Kidney (tissue), 14 donors: Measurements from ENCODE around the gene WNT3. TPM values are rescaled to one million over a fixed set of nuclear protein-coding genes. Genes with fewer than 3 reads are reported as not detected.

Experiments used
- DNase-seq, 5 donors: peaks; one replicate each; pipeline ENCODE4 v3.0.0-alpha.2; 2013 to 2020
- FAIRE-seq: peaks from 2 replicates; lab custom pipeline; 2012; peaks lifted over from hg19 to GRCh38; lab: Jason Lieb, UNC
- H3K27ac ChIP-seq, 2 donors: one replicate each; pipeline ENCODE4 v1.7.0; 2013; ENCODE audit warnings: low read depth in 2 of 2, low read length in 2 of 2, inconsistent platforms in 1 of 2
- H3K27me3 ChIP-seq: one replicate; pipeline ENCODE4 v1.7.1; 2013; ENCODE audit warnings: low read length, inconsistent platforms; ENCODE audit not compliant: control insufficient read depth, insufficient read depth
- H3K36me3 ChIP-seq, 3 donors: one replicate each; pipeline versions ENCODE4 v1.7.0 to v1.7.1; 2013; ENCODE audit warnings: low read length in 3 of 3, control low read depth in 1 of 3, inconsistent platforms in 1 of 3; ENCODE audit not compliant: insufficient read depth in 3 of 3, control insufficient read depth in 2 of 3
- H3K4me1 ChIP-seq, 3 donors: one replicate each; pipeline versions ENCODE4 v1.7.0 to v1.7.1; 2013; ENCODE audit warnings: low read length in 3 of 3, inconsistent platforms in 1 of 3, low read depth in 1 of 3; ENCODE audit not compliant: control insufficient read depth in 2 of 3, insufficient read depth in 2 of 3
- H3K4me3 ChIP-seq, 3 donors: one replicate each; pipeline versions ENCODE4 v1.7.0 to v1.8.1; 2013; ENCODE audit warnings: low read length in 3 of 3, control low read depth in 1 of 3, inconsistent platforms in 1 of 3
- H3K9ac ChIP-seq, 3 donors: one replicate each; pipeline versions ENCODE4 v1.7.0 to v1.7.1; 2013; ENCODE audit warnings: low read length in 3 of 3, control low read depth in 1 of 3, inconsistent platforms in 1 of 3
- H3K9me3 ChIP-seq, 3 donors: one replicate each; pipeline versions ENCODE4 v1.7.0 to v1.7.1; 2013; ENCODE audit warnings: low read length in 3 of 3, control low read depth in 1 of 3, inconsistent platforms in 1 of 3; ENCODE audit not compliant: control insufficient read depth in 2 of 3, insufficient read depth in 1 of 3
- intact Hi-C: fragments of 100-400 bp; cut with DNase I; formaldehyde crosslinking; loops from one replicate; pipeline ENCODE4 v1.11.1; 2022
- polyA plus RNA-seq: library from polyadenylated mRNA; stranded (reverse); fragments of 350-450 nt; fragmentation: Illumina TruSeq; extraction: RNeasy Lipid Tissue Mini Kit (QIAGEN cat#74804); gene quantifications from one replicate; pipeline ENCODE4 v1.2.3, GENCODE V29; 2014; ENCODE audit warnings: low read depth, low replicate concordance; ENCODE audit not compliant: insufficient read depth
- total RNA-seq: library from RNA; stranded (reverse); fragmentation: NEBNext Ultra II Directional; extraction: Animal tissue kit (Norgen Biotek cat#: 25700); gene quantifications from one replicate; pipeline ENCODE4 v1.2.1, GENCODE V29; 2021
- TF ChIP-seq, protein P1 (sequence below): IDR thresholded peaks from 3 replicates; pipeline ENCODE4 v1.5.1; 2012; ENCODE audit warnings: mild to moderate bottlenecking, moderate library complexity, borderline replicate concordance; ENCODE audit not compliant: insufficient read depth; ENCODE audit errors: extremely low read depth
- donor health status: control.
- donor health status: control.
- donor health status: control.
- donor health status: control.
- donor health status: control.
- donor health status: DM: yes; HTN: yes; CAD: no.
- donor health status: Normal renal cell carcinoma (clear cell type).

WNT3 gene
- total and polyA plus RNA-seq, 2 donors from 2014 or later, result 0.38 to 1.3 TPM

DNA sequence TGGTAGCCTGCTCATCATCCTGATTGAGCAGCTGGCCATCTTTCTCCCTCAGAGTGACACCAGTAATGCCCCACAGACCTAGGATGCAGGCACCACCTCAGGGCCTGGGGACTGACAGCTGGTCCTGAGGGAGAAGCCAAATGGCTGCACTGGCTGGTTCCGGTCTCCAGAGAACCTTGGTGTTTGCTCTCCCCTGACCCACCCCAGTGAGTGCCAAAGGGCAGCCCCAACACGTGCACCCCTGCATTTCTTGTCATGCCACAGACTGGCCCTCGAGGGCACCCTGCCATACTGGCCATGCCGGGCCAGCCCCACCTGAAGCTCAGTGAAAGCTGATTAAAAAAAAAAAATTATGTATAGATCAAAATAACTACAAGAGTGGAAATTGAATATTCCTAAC, 100.5 kb downstream of the WNT3 start:
- TF ChIP-seq, protein P1, sequence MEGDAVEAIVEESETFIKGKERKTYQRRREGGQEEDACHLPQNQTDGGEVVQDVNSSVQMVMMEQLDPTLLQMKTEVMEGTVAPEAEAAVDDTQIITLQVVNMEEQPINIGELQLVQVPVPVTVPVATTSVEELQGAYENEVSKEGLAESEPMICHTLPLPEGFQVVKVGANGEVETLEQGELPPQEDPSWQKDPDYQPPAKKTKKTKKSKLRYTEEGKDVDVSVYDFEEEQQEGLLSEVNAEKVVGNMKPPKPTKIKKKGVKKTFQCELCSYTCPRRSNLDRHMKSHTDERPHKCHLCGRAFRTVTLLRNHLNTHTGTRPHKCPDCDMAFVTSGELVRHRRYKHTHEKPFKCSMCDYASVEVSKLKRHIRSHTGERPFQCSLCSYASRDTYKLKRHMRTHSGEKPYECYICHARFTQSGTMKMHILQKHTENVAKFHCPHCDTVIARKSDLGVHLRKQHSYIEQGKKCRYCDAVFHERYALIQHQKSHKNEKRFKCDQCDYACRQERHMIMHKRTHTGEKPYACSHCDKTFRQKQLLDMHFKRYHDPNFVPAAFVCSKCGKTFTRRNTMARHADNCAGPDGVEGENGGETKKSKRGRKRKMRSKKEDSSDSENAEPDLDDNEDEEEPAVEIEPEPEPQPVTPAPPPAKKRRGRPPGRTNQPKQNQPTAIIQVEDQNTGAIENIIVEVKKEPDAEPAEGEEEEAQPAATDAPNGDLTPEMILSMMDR, result no peak
- Histone ChIP-seq H3K27ac (no peak overlapping the region), H3K9me3 (no peaks in the 10 kb centered on the region), H3K4me1 (peaks cover 0 to 8% (median 6%) of the 10 kb centered on the region in 3 donors), H3K36me3 (no peaks in the 10 kb centered on the region), H3K9ac (no peak overlapping the region), H3K27me3 (no peaks in the 10 kb centered on the region), H3K4me3 (no peak overlapping the region)
- FAIRE-seq (no peak), DNase-seq (no peak)
- intact Hi-C loops, result no loop called here

Other genes starting within 250 kb of the WNT3 start
- gene ARL17A, start 239.0 kb downstream of the WNT3 start, total RNA-seq, result 25.7 TPM
- 4.6 TPM for gene ARL17A, start 239.0 kb downstream of the WNT3 start, polyA plus RNA-seq
- 52.4 TPM for gene NSF, start 228.0 kb downstream of the WNT3 start, total RNA-seq
- gene NSF, start 228.0 kb downstream of the WNT3 start, polyA plus RNA-seq, result 14.2 TPM
- 5.3 TPM for gene WNT9B, start 32.9 kb upstream of the WNT3 start, total RNA-seq
- gene WNT9B, start 32.9 kb upstream of the WNT3 start, polyA plus RNA-seq, result 1.9 TPM
- gene GOSR2, start 104.5 kb upstream of the WNT3 start, total RNA-seq, result 68.2 TPM
- 61.4 TPM for gene GOSR2, start 104.5 kb upstream of the WNT3 start, polyA plus RNA-seq
- gene RPRML, start 160.6 kb upstream of the WNT3 start, total RNA-seq, result not detected
- gene RPRML, start 160.6 kb upstream of the WNT3 start, polyA plus RNA-seq, result not detected